ENCODE data around the gene GABRE. TPM values are rescaled to one million over a fixed set of nuclear protein-coding genes. Genes with fewer than 3 reads are reported as not detected.

GABRE gene
- total and polyA plus RNA-seq, 2 donors (not counting 3 experiments of a cell fraction or from before 2014, with no cell fraction given): 6.1 to 33.4 TPM

GRCh38 chrX:151987108-151987507 is 12.6 kb upstream of the GABRE start:
- intact Hi-C loops (cut with micrococcal nuclease): no loop called here
- BruUV-seq (replicated peaks): no TSS peak
- H3K4me1 ChIP-seq (ENCODE audit: control insufficient read depth, extremely low read depth, insufficient read depth, low read length): peaks cover 49% of the 10 kb centered on the region

More at GRCh38 chrX:151987108-151987507, 12.6 kb upstream of the GABRE start:
- dilution Hi-C loops (cut with MboI; ENCODE audit: extremely low pct_ligation_motif_present, low sequenced_read_pairs): no loop called here
- ChIA-PET CTCF (no interaction called here), POLR2A (no interaction called here)
- Histone ChIP-seq H3K27ac (ENCODE audit: insufficient read depth, low read depth, low read length) (no peak overlapping the region), H3K9me1 (replicated peaks; ENCODE audit: control insufficient read depth, extremely low read depth, insufficient read depth, low read length) (no peaks in the 10 kb centered on the region), H3K27me3 (ENCODE audit: control insufficient read depth in 2 of 2, insufficient read depth in 2 of 2, low read length in 2 of 2) (no peaks in the 10 kb centered on the region), H3K4me3 (replicated peaks in 1 of 3; ENCODE audit: insufficient read depth in 1 of 3, low read depth in 1 of 3, low read length in 3 of 3) (no peak overlapping the region), H3K9me3 (replicated peaks; ENCODE audit: control insufficient read depth, insufficient read depth, low read length) (no peaks in the 10 kb centered on the region), H2AFZ (ENCODE audit: low read depth, low read length) (no peak overlapping the region), H3K4me2 (ENCODE audit: insufficient read depth, low read length) (peak overlapping the region; percentile 6), H4K20me1 (replicated peaks; ENCODE audit: control insufficient read depth, extremely low read depth, insufficient read depth, low read length) (no peaks in the 10 kb centered on the region), H3K79me2 (ENCODE audit: control insufficient read depth, insufficient read depth, low read length) (no peaks in the 10 kb centered on the region), H3K9ac (replicated peaks; ENCODE audit: extremely low read depth, insufficient read depth, low read length) (no peak overlapping the region), H3K36me3 (ENCODE audit: control insufficient read depth in 2 of 2, extremely low read depth in 1 of 2, insufficient read depth in 2 of 2, low read length in 2 of 2) (no peaks in the 10 kb centered on the region)
- TF ChIP-seq JUN (IDR thresholded peaks at IDR 0.05; ENCODE audit: borderline replicate concordance, insufficient read depth, insufficient read length, low read depth) (no peak), FOS (IDR thresholded peaks at IDR 0.05; ENCODE audit: borderline replicate concordance, insufficient read depth, low read length) (no peak), MYC (IDR thresholded peaks at IDR 0.05; ENCODE audit: low read depth, low read length) (no peak), POLR2A (IDR thresholded peaks at IDR 0.05; ENCODE audit: low read depth, low read length) (no peak), GATA2 (IDR thresholded peaks at IDR 0.05; ENCODE audit: insufficient read depth, insufficient read length, low read depth, low read length) (no peak), EZH2 (IDR thresholded peaks at IDR 0.05; ENCODE audit: borderline replicate concordance, low read depth, low read length, severe bottlenecking) (no peak), POLR2AphosphoS5 (IDR thresholded peaks at IDR 0.05; ENCODE audit: insufficient read depth, low read depth, low read length) (no peak)
- TF ChIP-seq, protein P1, sequence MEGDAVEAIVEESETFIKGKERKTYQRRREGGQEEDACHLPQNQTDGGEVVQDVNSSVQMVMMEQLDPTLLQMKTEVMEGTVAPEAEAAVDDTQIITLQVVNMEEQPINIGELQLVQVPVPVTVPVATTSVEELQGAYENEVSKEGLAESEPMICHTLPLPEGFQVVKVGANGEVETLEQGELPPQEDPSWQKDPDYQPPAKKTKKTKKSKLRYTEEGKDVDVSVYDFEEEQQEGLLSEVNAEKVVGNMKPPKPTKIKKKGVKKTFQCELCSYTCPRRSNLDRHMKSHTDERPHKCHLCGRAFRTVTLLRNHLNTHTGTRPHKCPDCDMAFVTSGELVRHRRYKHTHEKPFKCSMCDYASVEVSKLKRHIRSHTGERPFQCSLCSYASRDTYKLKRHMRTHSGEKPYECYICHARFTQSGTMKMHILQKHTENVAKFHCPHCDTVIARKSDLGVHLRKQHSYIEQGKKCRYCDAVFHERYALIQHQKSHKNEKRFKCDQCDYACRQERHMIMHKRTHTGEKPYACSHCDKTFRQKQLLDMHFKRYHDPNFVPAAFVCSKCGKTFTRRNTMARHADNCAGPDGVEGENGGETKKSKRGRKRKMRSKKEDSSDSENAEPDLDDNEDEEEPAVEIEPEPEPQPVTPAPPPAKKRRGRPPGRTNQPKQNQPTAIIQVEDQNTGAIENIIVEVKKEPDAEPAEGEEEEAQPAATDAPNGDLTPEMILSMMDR (IDR thresholded peaks at IDR 0.05; ENCODE audit: extremely low read depth in 1 of 2, insufficient read depth in 1 of 2, low read depth in 1 of 2, low read length in 2 of 2): no peak
- TF ChIP-seq, protein P2, sequence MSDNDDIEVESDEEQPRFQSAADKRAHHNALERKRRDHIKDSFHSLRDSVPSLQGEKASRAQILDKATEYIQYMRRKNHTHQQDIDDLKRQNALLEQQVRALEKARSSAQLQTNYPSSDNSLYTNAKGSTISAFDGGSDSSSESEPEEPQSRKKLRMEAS (IDR thresholded peaks at IDR 0.05; ENCODE audit: insufficient read depth, insufficient read length): no peak
- FAIRE-seq: peak; percentile 38
- DNase-seq (ENCODE audit: low read depth, low spot score): no peak
